GM21529 (cell line): ENCODE results near the gene MGLL.
"Not testable (repeated sequence)": the region's sequence is repeated elsewhere in the genome, so short reads cannot be mapped to it uniquely, and the experiment has no call there.

Experiments
- ATAC-seq: cut with Tn5 transposase; IDR thresholded peaks from one replicate; pipeline ENCODE4 v1.9.1; 2021; ENCODE audit not compliant: unreplicated experiment

The MGLL gene

DNA sequence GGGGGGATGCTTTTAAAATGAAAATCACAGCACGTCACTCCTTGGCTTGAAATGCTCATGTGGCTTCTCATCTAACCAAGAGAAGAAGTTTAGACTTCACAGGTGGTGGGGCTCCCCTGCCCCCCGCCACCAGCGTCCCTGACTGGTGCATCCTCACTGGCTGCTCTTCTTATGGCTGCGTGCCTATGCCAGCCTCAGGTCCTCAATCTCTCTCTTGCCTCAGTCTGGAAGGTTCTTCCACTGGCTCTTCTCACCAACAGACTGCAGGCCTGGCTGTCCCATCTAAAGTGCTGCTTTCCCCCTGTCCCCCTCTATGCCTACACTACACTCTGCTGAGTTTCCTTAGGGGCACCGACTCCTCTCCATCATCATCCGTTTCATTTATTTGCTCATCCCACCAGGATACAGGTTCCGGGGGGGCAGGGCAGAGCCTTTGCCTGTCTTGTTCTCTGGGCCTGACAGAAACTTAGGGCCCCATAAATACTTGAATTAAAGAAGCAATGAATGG, 128.9 kb downstream of the MGLL start:
- no peak for ATAC-seq

DNA sequence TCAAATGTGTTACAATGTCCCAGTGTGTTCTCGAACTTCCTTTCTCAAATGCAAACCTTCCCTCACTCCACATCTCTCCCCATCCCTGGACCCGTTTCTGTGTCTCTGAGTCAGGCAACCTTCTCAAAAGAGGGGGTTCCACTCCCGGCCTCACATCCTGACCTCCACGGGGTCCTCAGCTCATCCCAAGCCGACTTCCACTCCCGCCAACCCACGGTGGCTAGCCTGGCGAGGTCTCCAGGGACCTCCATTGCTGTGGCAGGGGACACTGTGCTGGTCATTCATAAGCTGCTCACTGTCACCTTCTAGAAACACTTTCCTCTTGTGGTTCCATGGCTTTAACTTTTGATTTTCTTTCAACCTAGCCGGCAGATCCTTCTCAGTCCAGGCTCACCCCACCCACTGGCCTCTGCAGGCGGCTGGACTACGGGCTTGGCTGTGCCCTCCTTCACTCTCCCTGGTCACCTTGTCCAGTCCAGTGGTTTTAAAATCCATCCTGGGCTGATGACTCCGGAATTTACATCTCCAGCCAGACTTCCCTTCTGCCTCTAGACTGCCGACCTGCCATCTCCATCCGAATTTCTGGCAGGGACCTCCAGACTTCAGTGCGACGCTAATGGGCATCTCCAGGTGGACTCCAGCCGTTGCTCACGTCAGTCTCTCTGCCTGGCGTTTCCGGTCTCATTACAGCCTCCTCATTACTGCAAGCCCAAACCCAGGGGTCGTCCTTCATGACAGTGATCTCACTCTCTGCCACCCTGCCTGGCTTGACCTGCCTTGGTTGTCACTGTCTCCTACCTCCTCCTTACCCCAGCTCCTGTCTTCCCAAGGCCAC, 129.6 kb downstream of the MGLL start:
- no peak for ATAC-seq

DNA sequence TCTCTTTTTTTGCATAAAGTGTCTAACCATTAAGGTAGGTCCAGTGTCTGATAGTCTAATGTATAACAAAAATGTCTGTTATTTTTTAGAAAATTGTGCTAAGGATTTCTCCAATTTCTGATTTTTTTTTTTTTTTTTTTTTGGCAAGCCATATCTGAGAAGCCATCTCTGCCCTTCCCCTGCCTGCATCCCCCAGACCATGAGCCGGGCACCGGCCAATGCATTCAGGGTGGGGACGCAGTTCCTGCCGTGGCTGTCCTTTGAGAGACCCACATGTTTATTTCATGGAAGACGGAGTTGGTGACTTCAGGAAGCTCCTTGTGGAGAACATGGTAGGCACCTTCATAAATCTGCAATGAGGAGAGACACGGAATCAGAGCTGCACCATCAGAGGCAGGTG, 130.3 kb downstream of the MGLL start:
- ATAC-seq: no peak

DNA sequence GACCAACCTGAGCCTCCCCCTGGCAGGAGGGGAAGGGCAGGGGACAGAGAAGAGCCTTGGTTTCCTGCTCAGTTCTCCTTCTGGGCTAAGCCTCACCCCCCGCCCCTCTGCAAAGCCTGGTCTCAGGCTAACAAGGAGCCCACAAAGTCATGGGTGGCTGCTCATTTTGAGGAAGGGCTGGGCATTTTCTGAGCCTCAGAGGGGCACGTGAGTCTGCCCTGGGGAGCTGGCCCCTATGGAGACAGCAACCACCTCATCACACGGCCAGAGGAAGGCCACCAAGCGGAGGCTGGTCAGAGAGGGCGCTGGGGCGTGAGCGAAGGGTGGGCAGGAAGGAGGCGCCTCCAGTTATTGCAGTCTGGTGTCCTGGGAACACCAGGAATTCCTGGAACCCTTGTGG, 130.8 kb downstream of the MGLL start:
- ATAC-seq: no peak

DNA sequence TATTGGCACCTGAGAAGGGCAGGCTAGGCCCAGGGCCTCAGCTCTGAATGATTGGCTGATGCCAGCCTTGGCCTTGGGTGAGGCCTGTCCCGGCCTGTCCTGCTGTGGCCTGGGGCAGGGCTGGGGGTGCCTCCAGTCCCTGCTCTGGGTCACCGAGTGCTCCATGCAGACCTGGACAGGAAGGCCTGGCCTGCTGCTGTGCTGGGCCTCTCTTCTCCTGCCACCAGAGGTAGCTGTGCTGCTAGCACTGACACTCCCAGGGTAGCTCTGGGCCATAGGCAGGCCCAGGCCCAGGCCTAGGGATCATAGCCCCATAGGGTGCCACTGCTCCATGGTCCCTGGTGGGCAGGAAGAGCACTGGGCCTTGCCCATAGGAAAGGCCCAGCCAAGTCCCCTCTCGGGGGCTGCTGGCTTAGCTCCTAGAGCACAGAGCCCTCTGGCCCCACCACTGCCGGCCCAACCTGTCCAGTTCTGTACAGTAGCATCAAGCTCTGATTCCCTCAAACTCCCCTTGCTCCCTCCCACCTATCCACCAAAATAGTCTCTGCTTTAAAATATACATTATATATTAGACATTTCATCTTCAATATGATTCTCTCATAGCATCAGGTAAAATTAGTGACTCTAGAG, 131.4 kb downstream of the MGLL start:
- no peak for ATAC-seq

DNA sequence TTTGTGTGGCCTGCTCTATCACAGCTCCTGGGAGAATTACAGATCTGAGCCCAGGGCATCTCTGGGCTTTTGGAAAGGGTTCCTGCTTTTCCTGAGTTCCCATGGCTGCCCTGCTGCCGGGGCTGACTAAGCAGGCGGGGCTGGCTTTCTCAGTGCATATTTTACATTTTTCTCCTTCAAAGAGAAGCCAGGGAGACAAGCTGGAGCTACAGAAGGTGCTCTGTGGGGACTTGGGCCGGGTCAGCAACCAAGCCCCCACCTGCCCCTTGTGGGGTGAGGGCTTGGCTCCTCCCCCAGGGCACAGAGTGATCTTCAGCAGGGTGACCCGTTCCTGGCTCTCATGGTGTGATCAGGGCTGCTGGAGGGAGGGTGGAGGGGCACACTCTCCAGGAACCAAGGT, 132.2 kb downstream of the MGLL start:
- ATAC-seq: no peak

DNA sequence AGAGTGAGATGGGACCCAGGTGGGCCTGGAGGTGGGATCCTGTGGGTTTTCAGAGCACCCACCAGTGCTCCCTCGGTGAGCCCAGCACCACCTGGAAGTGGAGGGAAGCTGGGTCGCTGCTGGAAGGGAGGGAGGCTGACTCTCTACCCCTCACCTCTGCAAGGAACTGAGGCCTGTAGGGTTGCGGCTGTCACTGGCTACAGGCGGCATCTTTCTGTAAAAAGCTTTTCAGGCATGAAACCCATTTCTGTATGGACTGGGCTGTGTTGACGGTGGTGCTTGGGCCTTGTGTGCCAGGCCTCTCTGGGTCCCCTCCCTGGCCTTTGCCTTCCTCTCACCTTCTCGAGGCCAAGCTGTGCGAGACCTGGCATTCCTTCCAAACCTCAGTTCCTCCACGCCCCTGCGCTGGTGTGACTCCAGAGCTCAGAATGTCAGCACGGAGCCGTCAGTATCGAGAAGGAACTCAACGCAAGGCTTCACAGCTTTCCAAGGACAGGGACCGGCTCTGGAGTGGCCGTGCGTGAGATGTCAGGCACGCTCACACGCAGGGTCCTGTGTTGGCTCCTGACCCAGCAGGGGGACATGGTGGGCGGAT, 133.0 kb downstream of the MGLL start:
- ATAC-seq: no peak

DNA sequence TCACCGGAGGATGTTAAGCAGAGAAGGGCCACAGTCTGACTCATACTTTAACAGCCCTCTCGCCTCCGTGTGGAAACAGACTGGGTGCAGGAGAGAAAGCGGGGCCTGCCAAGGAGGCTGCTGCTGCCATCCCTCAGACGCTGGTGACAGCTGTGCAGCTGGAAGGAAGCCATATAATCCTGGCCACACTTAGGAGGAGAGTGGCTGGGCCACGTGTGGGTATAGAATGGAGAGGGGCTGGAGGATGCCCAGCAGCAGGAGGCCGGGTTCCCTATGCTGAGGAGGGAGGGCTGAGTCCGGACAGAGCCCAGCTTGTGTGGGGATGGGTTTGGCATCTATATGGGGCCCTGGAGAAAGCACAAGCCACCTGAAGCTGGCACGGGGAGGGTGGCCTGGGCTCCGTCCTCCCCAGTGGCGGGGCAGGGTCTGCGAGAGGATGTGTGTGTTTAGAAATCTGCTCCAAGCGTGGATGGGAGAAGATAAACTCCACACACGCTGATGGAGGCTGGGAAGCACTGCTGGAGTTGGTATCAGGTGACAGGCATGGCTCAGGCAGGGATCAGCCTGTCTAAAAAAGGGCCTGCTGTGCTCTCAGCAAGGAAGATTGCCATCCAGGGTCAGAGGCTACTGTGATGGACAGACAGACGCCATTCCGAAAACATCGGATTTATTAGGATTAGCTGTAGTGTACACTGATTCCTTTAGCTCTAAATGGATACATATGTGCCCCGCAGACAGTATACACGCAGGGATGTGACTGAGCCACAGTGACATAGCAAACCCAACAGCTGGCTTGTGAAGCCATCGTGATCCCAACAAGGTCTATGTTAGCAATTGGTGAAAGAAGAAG, 133.7 kb downstream of the MGLL start:
- ATAC-seq: no peak

DNA sequence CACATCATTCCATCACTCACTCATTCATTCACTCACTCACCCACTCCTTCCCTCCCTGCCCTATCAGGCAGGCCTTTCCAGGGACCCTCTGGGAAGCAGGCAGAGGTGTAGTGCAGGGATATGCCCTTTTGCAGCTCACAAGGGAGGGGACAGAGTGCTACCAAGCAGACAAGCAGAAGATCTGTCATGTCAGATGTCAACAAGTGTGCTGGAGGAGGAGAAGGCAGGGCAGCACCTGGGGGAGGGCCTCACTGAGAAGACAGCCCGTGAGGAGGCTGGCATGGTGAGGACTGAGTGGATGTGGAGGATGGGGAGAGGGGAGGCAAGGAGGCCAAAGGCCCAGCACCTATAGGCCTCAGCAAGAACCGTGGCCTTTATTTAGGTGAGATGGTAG, 134.3 kb downstream of the MGLL start:
- ATAC-seq: no peak

DNA sequence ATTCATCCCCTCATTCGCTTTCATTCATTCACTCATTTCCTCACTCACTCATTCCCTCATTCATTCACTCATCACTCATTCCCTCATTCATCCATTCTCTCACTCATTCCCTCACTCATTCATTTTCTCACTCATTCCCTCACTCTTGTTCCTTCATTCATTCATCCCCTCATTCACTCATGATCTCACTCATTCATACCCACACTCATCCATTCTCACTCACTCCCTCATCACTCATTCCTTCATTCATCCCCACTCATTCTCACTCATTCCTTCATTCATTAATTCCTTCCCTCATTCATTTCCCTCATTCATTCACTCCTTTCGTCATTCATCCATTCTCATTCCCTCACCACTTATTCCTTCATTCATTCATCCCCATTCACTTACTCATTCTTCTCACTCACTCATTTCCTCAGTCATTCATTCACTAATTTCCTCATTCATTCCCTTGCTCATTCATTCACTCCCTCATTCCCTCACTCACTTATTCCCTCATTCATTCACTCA, 135.0 kb downstream of the MGLL start:
- ATAC-seq: no peak

DNA sequence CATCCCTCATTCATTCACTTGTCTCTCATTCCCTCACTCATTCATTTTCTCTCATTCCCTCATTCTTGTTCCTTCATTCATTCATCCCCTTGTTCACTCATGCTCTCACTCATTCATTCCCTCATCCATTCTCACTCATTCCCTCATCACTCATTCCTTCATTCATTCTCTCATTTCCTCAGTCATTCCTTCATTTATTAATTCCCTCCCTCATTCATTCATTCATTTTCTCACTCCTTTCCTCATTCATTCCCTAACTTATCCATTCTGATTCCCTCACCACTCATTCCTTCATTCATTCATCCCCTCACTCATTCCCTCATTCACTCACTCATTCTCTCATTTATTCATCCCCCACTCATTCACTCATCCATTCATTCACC, 135.8 kb downstream of the MGLL start:
- ATAC-seq: no peak

DNA sequence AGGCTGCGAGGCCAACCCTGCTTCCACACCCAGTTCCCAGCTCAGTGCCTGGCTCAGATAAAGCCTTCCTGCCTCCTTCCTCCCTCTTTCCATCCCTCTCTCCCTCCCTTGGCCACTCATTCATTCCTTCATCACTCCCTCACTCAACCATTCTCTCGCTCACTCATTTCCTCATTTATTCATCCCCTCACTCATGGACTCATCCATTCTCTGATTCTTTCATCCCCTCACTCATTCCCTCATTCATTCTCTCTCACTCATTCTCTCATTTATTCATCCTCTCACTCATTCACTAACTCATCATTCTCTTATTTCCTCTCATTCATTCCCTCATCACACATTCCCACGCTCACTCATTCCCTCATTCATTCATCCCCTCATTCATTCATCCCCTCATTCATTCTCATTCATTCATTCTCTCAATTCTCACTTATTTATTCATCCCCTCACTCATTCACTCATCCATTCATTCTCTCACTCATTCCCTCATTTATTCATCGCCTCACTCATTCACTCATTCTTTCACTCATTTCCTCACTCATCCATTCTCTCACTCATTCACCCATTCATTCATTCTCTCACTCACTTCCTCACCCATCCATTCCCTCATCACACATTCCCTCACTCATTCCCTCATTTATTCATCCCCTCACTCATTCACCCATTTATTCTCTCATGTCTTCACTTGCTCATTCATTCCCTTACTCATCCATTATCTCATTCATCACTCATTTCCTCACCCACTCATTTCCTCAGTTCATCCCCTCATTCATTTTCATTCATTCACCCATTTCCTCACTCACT, 136.4 kb downstream of the MGLL start:
- no peak for ATAC-seq

DNA sequence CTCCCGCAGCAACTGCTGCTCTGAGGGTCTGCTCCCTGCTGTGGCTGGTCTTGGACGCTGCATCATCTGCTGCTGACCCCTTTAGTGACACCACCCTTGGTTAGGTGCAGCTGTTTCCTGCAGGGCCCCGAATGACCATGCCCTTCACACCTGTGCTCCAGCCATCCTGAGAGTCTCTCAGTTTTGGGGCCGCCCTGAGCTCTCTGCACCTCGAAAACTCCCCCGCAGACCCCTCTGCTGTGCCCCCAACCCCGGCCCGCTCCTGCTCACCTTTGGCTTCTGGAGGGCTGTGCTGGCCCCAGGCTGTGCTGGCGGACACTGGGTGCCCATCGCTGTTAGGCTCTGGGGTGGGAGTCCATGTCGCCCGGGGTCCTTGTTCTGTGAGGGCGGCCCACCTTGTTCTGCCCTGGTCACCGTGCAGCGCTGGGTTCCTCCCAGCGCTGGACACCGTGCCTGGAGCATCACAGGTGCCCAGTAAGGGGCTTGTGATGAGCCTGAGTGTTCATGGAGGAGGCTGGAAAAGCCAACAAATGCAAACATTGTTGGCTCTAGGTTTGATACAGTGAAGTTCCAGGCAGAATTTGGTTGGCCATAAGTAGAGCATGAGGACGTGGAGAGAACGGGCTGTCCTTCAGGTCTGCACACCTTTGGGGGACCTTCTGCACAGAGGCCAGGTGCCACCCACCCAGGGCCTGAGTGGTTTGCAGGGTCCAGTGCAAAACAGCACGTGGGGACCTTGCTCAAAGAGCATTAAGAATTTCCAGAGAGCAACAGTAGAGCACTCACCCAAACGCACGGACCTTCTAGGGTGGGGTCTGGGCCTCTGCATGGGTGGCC, 137.2 kb downstream of the MGLL start:
- ATAC-seq: no peak

DNA sequence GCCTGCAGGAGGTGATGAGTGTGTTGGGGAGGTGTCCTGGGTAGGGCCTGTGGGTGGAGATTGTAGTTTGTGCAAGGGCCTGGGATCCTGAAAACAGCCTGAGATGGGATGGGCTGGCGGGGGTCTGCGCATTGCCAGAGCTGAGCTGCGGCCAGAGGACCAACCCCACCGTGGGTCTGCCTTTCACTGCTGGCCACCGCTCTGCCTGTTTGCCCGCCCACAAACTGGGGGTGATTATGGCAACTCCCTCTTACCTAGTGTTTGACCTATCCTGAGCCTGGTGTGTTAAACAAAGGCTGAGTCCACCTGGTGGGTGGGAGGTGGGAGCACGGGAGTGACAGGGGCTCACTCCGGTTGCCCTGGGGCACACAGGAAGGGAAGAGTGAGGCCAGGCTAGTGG, 139.8 kb downstream of the MGLL start:
- no peak for ATAC-seq

DNA sequence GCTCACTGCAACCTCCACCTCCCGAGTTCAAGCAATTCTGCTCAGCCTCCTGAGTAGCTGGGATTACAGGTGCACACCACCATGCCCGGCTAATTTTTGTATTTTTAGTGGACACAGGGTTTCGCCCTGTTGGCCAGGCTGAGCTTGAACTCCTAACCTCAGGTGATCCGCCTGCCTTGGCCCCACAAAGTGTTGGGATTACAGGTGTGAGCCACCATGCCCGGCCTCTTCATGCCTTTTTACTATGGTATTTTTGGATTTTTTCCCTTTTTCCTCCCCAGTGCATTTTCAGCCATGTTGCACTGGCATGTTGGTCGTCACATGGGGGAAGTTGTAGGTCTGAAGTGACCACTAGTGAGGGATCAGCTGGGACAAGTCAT, 140.2 kb downstream of the MGLL start:
- ATAC-seq: not testable (repeated sequence)

DNA sequence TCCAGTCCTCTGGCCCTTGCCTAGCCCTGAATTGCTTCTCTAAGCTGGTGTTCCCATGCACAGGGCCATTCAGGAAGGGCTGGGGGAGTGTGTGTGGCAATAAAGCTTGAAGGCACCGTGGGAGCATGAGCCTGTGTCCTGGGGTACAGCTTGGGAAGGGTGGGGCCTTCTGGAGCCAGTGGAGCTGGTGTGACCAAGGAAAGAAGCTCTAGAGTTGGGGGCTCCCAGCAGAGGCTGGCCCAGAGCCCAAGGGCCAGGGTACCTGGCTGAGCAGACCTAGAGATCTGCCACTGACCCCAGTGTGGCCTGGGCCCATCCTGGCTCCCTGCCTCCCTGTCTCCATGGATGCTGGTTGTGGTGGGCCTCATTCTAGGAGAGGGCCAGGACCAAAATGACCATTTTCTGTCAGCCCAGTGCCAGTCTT, 141.5 kb downstream of the MGLL start:
- ATAC-seq: no peak

DNA sequence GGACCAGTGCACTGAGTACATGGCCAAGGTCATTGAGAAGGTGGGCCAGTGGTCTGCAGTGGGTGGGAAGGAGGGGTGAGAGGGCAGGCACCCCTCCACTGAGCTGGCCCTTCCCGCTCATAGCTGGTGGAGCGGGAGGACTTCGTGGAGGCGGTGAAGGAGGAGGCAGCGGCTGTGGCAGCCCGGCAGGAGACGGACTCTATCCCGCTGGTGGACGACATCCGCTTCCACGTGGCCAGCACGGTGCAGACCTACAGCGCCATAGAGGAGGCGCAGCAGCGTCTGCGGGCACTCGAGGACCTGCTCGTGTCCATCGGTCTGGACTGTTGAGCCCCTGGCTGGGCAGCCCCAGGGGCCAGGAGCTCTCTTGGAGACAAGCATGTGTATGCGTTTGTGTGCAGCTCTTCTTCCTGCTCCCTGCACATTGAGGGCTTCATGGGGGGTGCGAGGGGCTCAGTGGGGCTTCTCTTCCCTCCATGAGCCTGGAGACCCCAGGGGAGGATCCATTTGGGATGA, 142.1 kb downstream of the MGLL start:
- no peak for ATAC-seq

DNA sequence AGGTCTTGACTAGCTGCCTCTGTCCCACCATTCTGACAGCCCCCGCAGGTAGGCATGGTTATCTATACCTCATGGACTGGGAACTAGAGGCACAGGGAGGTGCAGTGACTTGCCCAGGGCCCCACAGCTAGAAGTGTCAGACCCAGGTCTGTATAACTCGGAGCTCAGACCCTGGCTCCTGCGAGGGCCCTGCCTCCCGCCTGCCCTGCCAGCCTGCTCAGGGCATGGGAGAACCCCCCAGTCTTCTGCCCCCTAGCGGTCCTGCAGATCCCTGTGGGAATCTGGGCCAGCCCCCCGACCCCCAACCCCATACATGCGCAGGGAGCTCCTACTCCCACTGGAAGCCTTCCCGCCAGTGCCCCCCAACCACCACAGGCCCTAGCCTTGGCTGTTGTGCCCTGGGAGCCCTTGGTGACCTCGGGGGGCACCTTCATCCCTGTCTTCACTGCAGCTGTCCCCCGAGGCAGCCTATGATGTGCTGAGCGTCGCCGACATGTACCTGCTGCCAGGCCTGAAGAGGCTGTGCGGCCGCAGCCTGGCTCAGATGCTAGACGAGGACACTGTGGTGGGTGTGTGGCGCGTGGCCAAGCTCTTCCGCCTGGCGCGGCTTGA, 142.7 kb downstream of the MGLL start:
- no peak for ATAC-seq
